SJCRH30 (cell line): ENCODE data around the gene NT5DC4. TPM values are rescaled to one million over a fixed set of nuclear protein-coding genes. Genes with fewer than 3 reads are reported as not detected.
A peak's percentile ranks its signal among the peaks of the same experiment; 100 is the strongest.

Experiments used
- DNase-seq, 2 experiments: peaks; one replicate each; pipeline ENCODE4 v3.0.0-alpha.2; 2015 to 2020
- H3K27ac ChIP-seq: fragments of 250-450 bp; sonication (Bioruptor Pico); 2 replicates; pipeline ENCODE4 v1.5.1; 2020; ENCODE audit warnings: mild to moderate bottlenecking, moderate library complexity
- H3K27me3 ChIP-seq: fragments of 250-450 bp; sonication (Bioruptor Pico); 2 replicates; pipeline ENCODE4 v1.5.1; 2020; ENCODE audit warnings: mild to moderate bottlenecking, moderate library complexity
- H3K36me3 ChIP-seq: fragments of 250-450 bp; sonication (Bioruptor Pico); 2 replicates; pipeline ENCODE4 v1.5.1; 2020; ENCODE audit warnings: mild to moderate bottlenecking, moderate library complexity
- H3K4me1 ChIP-seq: fragments of 250-450 bp; sonication (Bioruptor Pico); 2 replicates; pipeline ENCODE4 v1.5.1; 2020; ENCODE audit warnings: mild to moderate bottlenecking, moderate library complexity
- H3K4me3 ChIP-seq: fragments of 250-450 bp; sonication (Bioruptor Pico); 2 replicates; pipeline ENCODE4 v1.5.1; 2020; ENCODE audit warnings: mild to moderate bottlenecking, moderate library complexity
- H3K9me3 ChIP-seq: fragments of 250-450 bp; sonication (Bioruptor Pico); replicated peaks from 2 replicates; pipeline ENCODE4 v1.5.1; 2020; ENCODE audit warnings: mild to moderate bottlenecking, moderate library complexity
- total RNA-seq: library from RNA; depleted of rRNA; stranded (reverse); fragments of >200 nt; shearing (Covaris generic); gene quantifications from 2 replicates; pipeline ENCODE4 v1.2.3, GENCODE V29; 2014; rRNA removed

The NT5DC4 gene
- total RNA-seq: not detected in 2 replicates

- H3K36me3 ChIP-seq: no peaks in the 10 kb centered on the region
- no peak for DNase-seq
- H3K4me3 ChIP-seq: no peak within 1 kb of the TSS
- no peaks in the 10 kb centered on the region for H3K9me3 ChIP-seq
- H3K27ac ChIP-seq: no peak within 1 kb of the TSS
- no peaks in the 10 kb centered on the region for H3K4me1 ChIP-seq
- H3K27me3 ChIP-seq: no peaks in the 10 kb centered on the region
Measured at GRCh38 chr2:112720785-112721184, at the start of gene NT5DC4. NT5DC4 (plus strand) TSS chr2:112721020; CDS start chr2:112721080, 60 bp downstream.

GRCh38 chr2:112671801-112672200 is 49.0 kb upstream of the NT5DC4 start:
- DNase-seq: no peak
- no peak overlapping the region for H3K27ac ChIP-seq
- no peaks in the 10 kb centered on the region for H3K36me3 ChIP-seq
- H3K27me3 ChIP-seq: no peaks in the 10 kb centered on the region
- H3K4me1 ChIP-seq: no peaks in the 10 kb centered on the region
- no peaks in the 10 kb centered on the region for H3K9me3 ChIP-seq
- H3K4me3 ChIP-seq: no peak overlapping the region

- Histone ChIP-seq H3K27ac (no peak overlapping the region), H3K27me3 (no peaks in the 10 kb centered on the region), H3K4me3 (no peak overlapping the region), H3K4me1 (no peaks in the 10 kb centered on the region), H3K36me3 (no peaks in the 10 kb centered on the region), H3K9me3 (no peaks in the 10 kb centered on the region)
- no peak for DNase-seq
Measured at GRCh38 chr2:112673008-112673407, 47.8 kb upstream of the NT5DC4 start.

- H3K4me1 ChIP-seq: no peaks in the 10 kb centered on the region
- DNase-seq: no peak
- no peak overlapping the region for H3K4me3 ChIP-seq
- no peaks in the 10 kb centered on the region for H3K27me3 ChIP-seq
- H3K9me3 ChIP-seq: no peaks in the 10 kb centered on the region
- H3K36me3 ChIP-seq: no peaks in the 10 kb centered on the region
- H3K27ac ChIP-seq: no peak overlapping the region
Measured at GRCh38 chr2:112674229-112674628, 46.6 kb upstream of the NT5DC4 start.

GRCh38 chr2:112679484-112679883 is 41.3 kb upstream of the NT5DC4 start:
- H3K4me1 ChIP-seq: no peaks in the 10 kb centered on the region
- H3K36me3 ChIP-seq: no peaks in the 10 kb centered on the region
- no peaks in the 10 kb centered on the region for H3K9me3 ChIP-seq
- H3K4me3 ChIP-seq: no peak overlapping the region
- DNase-seq: no peak
- no peaks in the 10 kb centered on the region for H3K27me3 ChIP-seq
- no peak overlapping the region for H3K27ac ChIP-seq

GRCh38 chr2:112680666-112681101 is 40.1 kb upstream of the NT5DC4 start:
- DNase-seq: no peak
- H3K4me3 ChIP-seq: no peak overlapping the region
- no peak overlapping the region for H3K27ac ChIP-seq
- no peaks in the 10 kb centered on the region for H3K9me3 ChIP-seq
- H3K36me3 ChIP-seq: no peaks in the 10 kb centered on the region
- H3K4me1 ChIP-seq: no peaks in the 10 kb centered on the region
- H3K27me3 ChIP-seq: no peaks in the 10 kb centered on the region

- H3K27ac ChIP-seq: no peak overlapping the region
- H3K4me1 ChIP-seq: no peaks in the 10 kb centered on the region
- H3K9me3 ChIP-seq: no peaks in the 10 kb centered on the region
- no peak overlapping the region for H3K4me3 ChIP-seq
- no peaks in the 10 kb centered on the region for H3K36me3 ChIP-seq
- DNase-seq: no peak
- H3K27me3 ChIP-seq: no peaks in the 10 kb centered on the region
Measured at GRCh38 chr2:112682101-112682500, 38.7 kb upstream of the NT5DC4 start.

- no peaks in the 10 kb centered on the region for H3K9me3 ChIP-seq
- H3K27ac ChIP-seq: no peak overlapping the region
- H3K4me1 ChIP-seq: no peaks in the 10 kb centered on the region
- no peaks in the 10 kb centered on the region for H3K36me3 ChIP-seq
- H3K27me3 ChIP-seq: no peaks in the 10 kb centered on the region
- H3K4me3 ChIP-seq: no peak overlapping the region
- DNase-seq: no peak
Measured at GRCh38 chr2:112683550-112684414, 37.0 kb upstream of the NT5DC4 start.

- no peak for DNase-seq
- Histone ChIP-seq H3K36me3 (no peaks in the 10 kb centered on the region), H3K4me3 (no peak overlapping the region), H3K4me1 (no peaks in the 10 kb centered on the region), H3K27me3 (0 out of 2 replicates have a peak, but pooled peaks cover 1% of the 10 kb centered on the region), H3K27ac (no peak overlapping the region), H3K9me3 (no peaks in the 10 kb centered on the region)
Measured at GRCh38 chr2:112684415-112684775, 36.4 kb upstream of the NT5DC4 start.

- Histone ChIP-seq H3K36me3 (no peaks in the 10 kb centered on the region), H3K27ac (no peak overlapping the region), H3K9me3 (no peaks in the 10 kb centered on the region), H3K4me1 (no peaks in the 10 kb centered on the region), H3K4me3 (no peak overlapping the region), H3K27me3 (0 out of 2 replicates have a peak, but pooled peaks cover 3% of the 10 kb centered on the region)
- no peak for DNase-seq
Measured at GRCh38 chr2:112685271-112685884, 35.4 kb upstream of the NT5DC4 start.

GRCh38 chr2:112686348-112687217 is 34.2 kb upstream of the NT5DC4 start:
- Histone ChIP-seq H3K27ac (no peak overlapping the region), H3K4me1 (no peaks in the 10 kb centered on the region), H3K9me3 (no peaks in the 10 kb centered on the region), H3K27me3 (0 out of 2 replicates have a peak, but pooled peaks cover 3% of the 10 kb centered on the region), H3K36me3 (no peaks in the 10 kb centered on the region), H3K4me3 (no peak overlapping the region)
- DNase-seq: no peak

GRCh38 chr2:112687522-112687921 is 33.3 kb upstream of the NT5DC4 start:
- no peak for DNase-seq
- H3K27me3 ChIP-seq: 0 out of 2 replicates have a peak, but pooled peaks cover 3% of the 10 kb centered on the region
- H3K4me1 ChIP-seq: peaks cover 5% of the 10 kb centered on the region
- no peaks in the 10 kb centered on the region for H3K9me3 ChIP-seq
- H3K36me3 ChIP-seq: no peaks in the 10 kb centered on the region
- H3K4me3 ChIP-seq: no peak overlapping the region
- no peak overlapping the region for H3K27ac ChIP-seq

- peaks cover 10% of the 10 kb centered on the region for H3K4me1 ChIP-seq
- H3K27me3 ChIP-seq: 0 out of 2 replicates have a peak, but pooled peaks cover 3% of the 10 kb centered on the region
- no peak overlapping the region for H3K4me3 ChIP-seq
- H3K36me3 ChIP-seq: no peaks in the 10 kb centered on the region
- DNase-seq: no peak
- no peak overlapping the region for H3K27ac ChIP-seq
- no peaks in the 10 kb centered on the region for H3K9me3 ChIP-seq
Measured at GRCh38 chr2:112688086-112688880, 32.5 kb upstream of the NT5DC4 start.

- H3K27me3 ChIP-seq: 0 out of 2 replicates have a peak, but pooled peaks cover 3% of the 10 kb centered on the region
- H3K36me3 ChIP-seq: no peaks in the 10 kb centered on the region
- DNase-seq: peak; percentile 46 to 58
- H3K27ac ChIP-seq: no peak overlapping the region
- H3K9me3 ChIP-seq: no peaks in the 10 kb centered on the region
- no peak overlapping the region for H3K4me3 ChIP-seq
- H3K4me1 ChIP-seq: peaks cover 10% of the 10 kb centered on the region
Measured at GRCh38 chr2:112690853-112691401, 29.9 kb upstream of the NT5DC4 start.
